ENCODE data around the gene CLASP1.

DNA sequence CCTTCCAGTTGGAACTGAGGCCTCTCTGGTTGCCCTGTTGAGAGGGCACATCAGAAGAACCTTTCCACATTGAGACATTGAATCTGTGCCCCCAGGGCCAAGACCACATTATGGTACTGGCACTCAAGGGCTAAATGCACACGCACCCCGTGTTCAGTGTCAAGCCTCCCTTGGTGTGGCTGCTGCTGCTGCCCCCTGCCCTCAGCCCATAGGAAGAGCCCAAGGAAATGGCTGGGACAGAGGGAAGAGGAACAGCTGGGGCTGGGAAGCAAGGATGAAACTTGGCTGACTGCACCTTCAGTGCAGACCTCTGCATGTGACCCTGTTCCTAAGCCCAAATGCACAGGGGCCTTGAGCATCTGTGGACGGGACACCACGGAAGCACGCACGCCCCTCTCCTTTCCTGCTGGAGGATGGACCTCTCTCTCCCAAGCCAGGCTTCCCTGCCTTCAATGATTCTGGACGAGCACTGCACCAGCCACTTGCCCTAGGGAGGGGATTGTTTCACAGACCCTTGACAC, 47.2 kb upstream of the CLASP1 start:
- TF ChIP-seq, protein P1, sequence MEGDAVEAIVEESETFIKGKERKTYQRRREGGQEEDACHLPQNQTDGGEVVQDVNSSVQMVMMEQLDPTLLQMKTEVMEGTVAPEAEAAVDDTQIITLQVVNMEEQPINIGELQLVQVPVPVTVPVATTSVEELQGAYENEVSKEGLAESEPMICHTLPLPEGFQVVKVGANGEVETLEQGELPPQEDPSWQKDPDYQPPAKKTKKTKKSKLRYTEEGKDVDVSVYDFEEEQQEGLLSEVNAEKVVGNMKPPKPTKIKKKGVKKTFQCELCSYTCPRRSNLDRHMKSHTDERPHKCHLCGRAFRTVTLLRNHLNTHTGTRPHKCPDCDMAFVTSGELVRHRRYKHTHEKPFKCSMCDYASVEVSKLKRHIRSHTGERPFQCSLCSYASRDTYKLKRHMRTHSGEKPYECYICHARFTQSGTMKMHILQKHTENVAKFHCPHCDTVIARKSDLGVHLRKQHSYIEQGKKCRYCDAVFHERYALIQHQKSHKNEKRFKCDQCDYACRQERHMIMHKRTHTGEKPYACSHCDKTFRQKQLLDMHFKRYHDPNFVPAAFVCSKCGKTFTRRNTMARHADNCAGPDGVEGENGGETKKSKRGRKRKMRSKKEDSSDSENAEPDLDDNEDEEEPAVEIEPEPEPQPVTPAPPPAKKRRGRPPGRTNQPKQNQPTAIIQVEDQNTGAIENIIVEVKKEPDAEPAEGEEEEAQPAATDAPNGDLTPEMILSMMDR (IDR thresholded peaks at IDR 0.05) = no peak
- TF ChIP-seq POLR2A (IDR thresholded peaks at IDR 0.05) = no peak
